Measurements from ENCODE around the gene P2RY14.

GRCh38 chr3:151307583-151308488 is 29.5 kb upstream of the P2RY14 start:
- TF ChIP-seq POLR2A (IDR thresholded peaks at IDR 0.05), result no peak
- TF ChIP-seq, protein P1, sequence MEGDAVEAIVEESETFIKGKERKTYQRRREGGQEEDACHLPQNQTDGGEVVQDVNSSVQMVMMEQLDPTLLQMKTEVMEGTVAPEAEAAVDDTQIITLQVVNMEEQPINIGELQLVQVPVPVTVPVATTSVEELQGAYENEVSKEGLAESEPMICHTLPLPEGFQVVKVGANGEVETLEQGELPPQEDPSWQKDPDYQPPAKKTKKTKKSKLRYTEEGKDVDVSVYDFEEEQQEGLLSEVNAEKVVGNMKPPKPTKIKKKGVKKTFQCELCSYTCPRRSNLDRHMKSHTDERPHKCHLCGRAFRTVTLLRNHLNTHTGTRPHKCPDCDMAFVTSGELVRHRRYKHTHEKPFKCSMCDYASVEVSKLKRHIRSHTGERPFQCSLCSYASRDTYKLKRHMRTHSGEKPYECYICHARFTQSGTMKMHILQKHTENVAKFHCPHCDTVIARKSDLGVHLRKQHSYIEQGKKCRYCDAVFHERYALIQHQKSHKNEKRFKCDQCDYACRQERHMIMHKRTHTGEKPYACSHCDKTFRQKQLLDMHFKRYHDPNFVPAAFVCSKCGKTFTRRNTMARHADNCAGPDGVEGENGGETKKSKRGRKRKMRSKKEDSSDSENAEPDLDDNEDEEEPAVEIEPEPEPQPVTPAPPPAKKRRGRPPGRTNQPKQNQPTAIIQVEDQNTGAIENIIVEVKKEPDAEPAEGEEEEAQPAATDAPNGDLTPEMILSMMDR (IDR thresholded peaks at IDR 0.05), result no peak
